ENCODE data around the gene TMEM178A. TPM values are rescaled to one million over a fixed set of nuclear protein-coding genes. Genes with fewer than 3 reads are reported as not detected.

The TMEM178A gene
- total and polyA plus RNA-seq, 12 donors, result 0.35 to 46.4 (median 3.3) TPM; not detected in 1

DNA sequence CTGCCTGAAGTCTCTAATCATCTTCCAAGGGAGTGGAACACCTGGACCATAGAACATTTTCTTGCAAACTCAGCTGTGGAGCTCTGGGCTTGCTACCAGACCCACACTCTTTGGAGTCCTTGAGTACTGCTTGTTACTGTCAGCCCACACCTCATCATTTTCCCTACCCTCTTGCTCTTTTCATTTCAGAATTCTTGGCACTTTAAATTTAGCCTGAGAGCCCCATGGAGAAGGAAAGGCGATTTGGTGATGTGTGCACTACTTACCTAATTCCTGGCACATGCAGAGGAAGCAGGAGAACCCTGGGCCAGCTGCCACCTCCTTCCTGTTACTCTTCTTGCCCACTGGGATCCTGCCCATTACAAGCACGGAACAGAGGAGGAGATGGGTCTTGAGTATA is 31.7 kb downstream of the TMEM178A start:
- no peaks in the 10 kb centered on the region for H3K27me3 ChIP-seq
- TF ChIP-seq CTCF (IDR thresholded peaks at IDR 0.05) (no peak), POLR2A (IDR thresholded peaks at IDR 0.05) (no peak)
- H3K4me3 ChIP-seq, result no peak overlapping the region

GRCh38 chr2:39701137-39701536 is 35.4 kb downstream of the TMEM178A start:
- no peaks in the 10 kb centered on the region for H3K36me3 ChIP-seq (replicated peaks in 1 of 2)
- intact Hi-C loops (cut with DNase I), result no loop called here

More for the DNA sequence above, 31.7 kb downstream of the TMEM178A start:
- no peaks in the 10 kb centered on the region for H3K36me3 ChIP-seq (replicated peaks in 1 of 2)
- 47 to 79% (median 71%) methylated on average over 2 of the region's 2 CpGs for WGBS, 4 donors
- H3K27ac ChIP-seq, result no peak overlapping the region
- H3K4me1 ChIP-seq (replicated peaks in 1 of 2), result no peaks in the 10 kb centered on the region
- peaks cover 0 to 15% (median 11%) of the 10 kb centered on the region in 3 donors for H3K9me3 ChIP-seq (replicated peaks in 1 of 3)
- DNase-seq, result no peak
- intact Hi-C loops (cut with DNase I), result loop anchor here (10.0 kb wide), 2 partner anchors 103 to 163 kb away; no protein-coding TSS in a partner anchor

DNA sequence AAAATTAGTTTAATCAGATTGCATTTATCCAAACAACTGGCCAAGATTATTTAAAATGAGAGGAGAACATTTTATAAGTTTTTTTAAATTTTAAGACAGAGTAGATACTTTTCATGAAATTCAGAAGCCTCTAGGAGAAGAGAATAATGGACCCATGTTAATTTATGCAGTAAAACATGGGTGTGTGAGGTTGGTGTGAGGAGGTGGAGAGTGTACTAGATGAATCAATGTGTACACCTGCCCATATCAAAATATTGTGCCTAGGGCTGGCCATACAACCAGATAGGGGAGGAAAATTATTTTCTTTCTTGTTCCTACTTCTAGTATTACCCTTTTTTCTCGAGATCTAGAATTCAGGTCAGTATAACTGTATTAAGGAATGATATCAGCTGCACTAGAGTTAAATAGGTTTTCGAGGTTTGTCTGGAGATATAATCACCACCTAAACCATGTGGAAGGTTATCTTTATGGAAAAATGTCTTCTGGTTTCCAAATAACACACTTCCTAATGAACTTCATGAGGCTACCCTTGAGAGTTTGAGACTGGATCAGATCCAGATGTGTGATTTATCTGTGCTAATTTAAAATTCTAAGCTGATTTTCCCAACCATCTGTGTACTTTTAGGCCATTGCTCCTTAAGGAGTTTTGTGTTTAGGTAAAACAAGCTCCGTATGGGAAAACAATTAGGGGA is 37.6 kb downstream of the TMEM178A start:
- TF ChIP-seq POLR2A (IDR thresholded peaks at IDR 0.05) (no peak), CTCF (IDR thresholded peaks at IDR 0.05) (no peak)
- no peak for DNase-seq
- Histone ChIP-seq H3K4me3 (no peak overlapping the region), H3K9me3 (replicated peaks in 1 of 3) (peaks cover 0 to 15% (median 11%) of the 10 kb centered on the region in 3 donors), H3K27ac (no peak overlapping the region), H3K27me3 (no peaks in the 10 kb centered on the region), H3K4me1 (replicated peaks in 1 of 2) (no peaks in the 10 kb centered on the region), H3K36me3 (replicated peaks in 1 of 2) (no peaks in the 10 kb centered on the region)
- 79 to 82% (median 81%) methylated on average over 3 of the region's 3 CpGs for WGBS, 4 donors
- intact Hi-C loops (cut with DNase I), result no loop called here

More at GRCh38 chr2:39701137-39701536, 35.4 kb downstream of the TMEM178A start:
- Histone ChIP-seq H3K27ac (no peak overlapping the region), H3K4me1 (replicated peaks in 1 of 2) (no peaks in the 10 kb centered on the region), H3K9me3 (replicated peaks in 1 of 3) (peaks cover 0 to 15% (median 11%) of the 10 kb centered on the region in 3 donors), H3K4me3 (no peak overlapping the region), H3K27me3 (no peaks in the 10 kb centered on the region)
- DNase-seq, result no peak
- TF ChIP-seq CTCF (IDR thresholded peaks at IDR 0.05) (no peak), POLR2A (IDR thresholded peaks at IDR 0.05) (no peak)
- 97 to 98% (median 97%) methylated on average over 1 of the region's 1 CpG for WGBS, 4 donors

- WGBS, 4 donors, result 92 to 94% (median 93%) methylated on average over 3 of the region's 3 CpGs
- Histone ChIP-seq H3K4me1 (replicated peaks in 1 of 2) (no peaks in the 10 kb centered on the region), H3K4me3 (no peak overlapping the region), H3K36me3 (replicated peaks in 1 of 2) (no peaks in the 10 kb centered on the region), H3K9me3 (replicated peaks in 1 of 3) (peaks cover 0 to 15% (median 11%) of the 10 kb centered on the region in 3 donors), H3K27me3 (no peaks in the 10 kb centered on the region), H3K27ac (no peak overlapping the region)
- TF ChIP-seq POLR2A (IDR thresholded peaks at IDR 0.05) (no peak), CTCF (IDR thresholded peaks at IDR 0.05) (no peak)
- no peak for DNase-seq
- intact Hi-C loops (cut with DNase I), result no loop called here
Measured at GRCh38 chr2:39704540-39704939, 38.8 kb downstream of the TMEM178A start.
